NCI-H2227 treated with DMSO at 0.1 percent for 48 hours (cell line): ENCODE measurements around the gene CREB5.
"Not testable (repeated sequence)": the region's sequence is repeated elsewhere in the genome, so short reads cannot be mapped to it uniquely, and the experiment has no call there.

Experiments used
- DNase-seq: peaks from one replicate; lab custom pipeline; 2025; lab: John Stamatoyannopoulos, UW

Gene CREB5

DNA sequence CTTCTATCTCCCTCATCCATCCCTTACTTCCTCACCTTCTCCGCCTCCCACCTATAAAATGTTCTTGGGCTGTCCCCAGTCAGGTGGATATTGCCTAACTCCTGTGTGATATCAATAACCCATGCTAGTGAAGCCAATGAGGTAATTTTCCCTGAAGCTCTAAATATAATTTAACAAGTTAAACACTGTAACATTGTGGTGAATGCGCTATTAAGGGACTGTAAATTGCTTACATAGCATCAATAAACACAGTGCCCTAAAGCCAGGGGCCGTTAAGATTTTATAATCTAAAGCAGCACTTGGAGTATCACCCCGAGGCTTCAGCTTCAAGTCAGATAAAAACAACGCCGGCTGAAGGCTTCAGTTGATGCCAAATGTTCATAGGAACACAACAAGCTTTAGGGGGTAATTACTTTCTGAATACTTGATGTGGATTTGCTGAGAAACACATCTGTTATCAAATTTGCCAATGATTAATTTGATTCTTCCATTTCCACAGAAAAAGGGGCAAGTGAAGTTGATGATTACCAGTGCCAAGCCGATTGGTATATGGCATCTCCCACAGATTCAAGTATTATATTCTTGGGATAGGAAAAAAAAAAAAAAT, 138.4 kb downstream of the CREB5 start:
- DNase-seq, result no peak

- no peak for DNase-seq
Observed at GRCh38 chr7:28551331-28551730, 139.0 kb downstream of the CREB5 start.

GRCh38 chr7:28551766-28552165, 139.4 kb downstream of the CREB5 start:
- not testable (repeated sequence) for DNase-seq

DNA sequence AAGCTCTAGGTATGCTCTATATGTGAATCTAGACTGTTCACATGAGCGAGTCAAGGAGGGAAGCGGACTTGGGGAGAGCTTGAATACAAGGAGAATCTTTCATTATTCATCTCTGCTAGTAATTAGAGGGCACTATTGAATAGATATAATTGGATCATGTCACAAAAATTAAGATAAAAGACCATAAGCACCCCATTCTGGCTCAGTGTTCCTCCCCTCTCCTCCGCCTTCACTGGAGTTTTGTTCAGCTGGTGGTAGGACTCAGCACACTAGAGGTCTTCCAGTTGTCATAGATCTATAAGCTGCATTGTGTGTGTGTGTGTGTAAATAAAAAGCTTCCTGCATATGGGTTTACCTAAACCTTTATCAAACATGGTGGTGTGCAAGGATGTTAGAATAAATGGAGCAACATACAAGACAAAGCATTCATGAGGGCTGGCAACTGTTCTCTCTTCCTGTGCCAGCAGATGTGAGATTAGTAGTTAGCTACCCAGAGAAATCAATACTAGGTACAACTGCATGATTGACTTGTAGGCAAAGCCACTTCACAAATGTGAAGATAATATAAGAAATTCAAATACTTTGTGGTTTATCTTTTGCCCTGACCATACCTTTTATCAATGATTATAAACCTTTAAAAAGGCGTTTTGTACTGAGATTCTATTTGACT, 142.6 kb downstream of the CREB5 start:
- DNase-seq, result no peak

DNA sequence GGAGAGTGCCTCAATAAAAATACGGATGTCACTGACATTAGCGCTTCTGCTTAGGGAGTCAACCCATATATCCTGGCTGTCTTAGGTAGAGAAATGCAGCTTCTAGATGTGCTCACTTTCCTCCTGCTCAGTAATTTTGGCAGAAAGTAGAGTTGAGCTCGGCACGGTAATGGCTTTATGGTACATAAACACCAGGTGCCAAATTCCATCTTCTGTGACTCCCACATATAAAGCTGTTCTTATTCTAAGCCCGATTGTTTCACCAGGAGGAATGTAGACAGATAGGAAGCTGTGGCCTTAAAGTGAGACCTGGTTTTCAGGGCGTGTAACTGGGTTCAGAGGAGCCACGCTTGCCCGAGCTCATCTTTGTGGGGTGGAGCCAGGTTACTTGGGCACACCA, 143.7 kb downstream of the CREB5 start:
- DNase-seq, result no peak

DNA sequence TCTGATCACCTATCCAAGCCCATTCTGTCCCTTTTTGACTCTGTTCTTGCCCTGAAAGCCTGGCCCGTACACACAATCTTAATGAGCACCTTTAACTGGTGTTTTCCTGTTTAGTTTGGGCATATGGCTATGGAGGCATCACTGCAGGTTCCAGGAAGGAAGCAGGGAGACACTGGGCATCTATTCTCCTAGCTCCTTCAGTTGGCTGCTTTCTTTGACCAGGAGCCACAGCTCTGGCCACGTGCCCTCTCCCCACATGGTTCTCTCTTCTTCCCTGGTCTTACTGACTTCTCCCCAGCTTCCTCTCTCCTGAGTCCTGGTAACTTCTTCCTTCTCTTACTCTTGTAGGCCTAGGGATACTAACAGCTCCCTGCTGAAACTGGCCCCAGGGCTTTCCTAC, 144.4 kb downstream of the CREB5 start:
- no peak for DNase-seq

- no peak for DNase-seq
Observed at GRCh38 chr7:28558236-28558635, 145.9 kb downstream of the CREB5 start.

GRCh38 chr7:28560767-28561166, 148.4 kb downstream of the CREB5 start:
- DNase-seq, result no peak

GRCh38 chr7:28564033-28564432, 151.7 kb downstream of the CREB5 start:
- no peak for DNase-seq

DNA sequence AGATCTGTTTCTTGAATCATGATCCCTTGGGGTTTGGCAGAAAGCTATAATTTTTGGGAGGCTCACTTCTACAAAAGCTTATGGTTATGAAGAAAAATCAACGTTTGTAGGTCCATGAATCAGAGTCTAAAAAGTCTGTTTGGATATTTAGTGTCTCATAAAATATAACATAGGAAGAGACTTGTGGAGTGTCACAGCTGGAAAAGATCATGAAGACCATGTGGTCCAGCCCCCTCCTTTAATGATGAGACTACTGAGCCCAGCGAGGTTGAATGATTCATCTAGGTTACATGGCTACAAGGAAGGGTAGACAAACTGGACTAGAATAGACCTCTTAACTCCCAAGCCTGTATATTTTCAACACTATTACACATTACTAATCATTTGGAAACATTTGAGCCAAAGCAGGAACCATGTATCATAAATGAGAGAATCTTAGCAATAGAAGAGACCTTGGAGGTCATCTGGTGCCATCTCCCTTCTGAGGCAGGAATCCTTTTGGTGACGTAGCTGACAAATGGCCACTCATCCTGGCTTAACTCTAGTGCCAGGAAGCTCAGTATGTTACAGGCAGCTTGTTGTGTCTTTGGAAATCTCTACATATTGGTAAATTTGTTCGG, 152.5 kb downstream of the CREB5 start:
- DNase-seq, result no peak

DNA sequence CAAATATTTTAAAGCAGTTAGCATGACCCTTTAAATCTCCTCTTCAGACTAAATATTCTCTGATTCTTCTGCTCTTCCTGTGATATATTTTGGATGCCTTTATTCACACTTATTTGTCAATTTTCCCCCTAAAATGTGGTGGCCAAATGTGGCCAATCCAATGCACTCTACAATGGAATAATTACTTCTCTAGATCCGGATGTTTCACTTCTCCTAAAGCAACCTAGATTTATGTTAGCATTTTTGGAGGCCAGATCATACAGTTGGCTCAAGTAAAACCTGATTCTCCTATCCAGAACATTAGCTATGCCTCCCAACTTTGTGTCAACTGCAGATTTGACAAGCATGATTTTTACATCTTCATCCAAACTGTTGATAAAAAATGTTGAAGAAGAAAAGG, 153.7 kb downstream of the CREB5 start:
- no peak for DNase-seq

- no peak for DNase-seq
Observed at GRCh38 chr7:28570113-28570969, 158.0 kb downstream of the CREB5 start.

DNA sequence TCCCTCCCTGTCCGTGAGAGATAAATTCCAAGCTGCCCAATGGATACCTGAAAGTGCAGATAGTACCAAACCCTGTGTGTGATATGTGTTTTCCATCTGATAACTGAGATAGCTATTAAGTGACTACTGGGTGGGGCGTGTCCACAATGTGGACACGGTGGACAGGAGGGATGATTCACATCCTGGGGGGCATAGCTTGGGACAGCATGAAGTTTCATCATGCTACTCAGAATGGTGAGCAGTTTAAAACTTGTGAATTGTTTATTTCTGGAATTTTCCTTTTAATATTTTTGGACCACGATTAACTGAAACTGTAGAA, 158.6 kb downstream of the CREB5 start:
- no peak for DNase-seq

DNA sequence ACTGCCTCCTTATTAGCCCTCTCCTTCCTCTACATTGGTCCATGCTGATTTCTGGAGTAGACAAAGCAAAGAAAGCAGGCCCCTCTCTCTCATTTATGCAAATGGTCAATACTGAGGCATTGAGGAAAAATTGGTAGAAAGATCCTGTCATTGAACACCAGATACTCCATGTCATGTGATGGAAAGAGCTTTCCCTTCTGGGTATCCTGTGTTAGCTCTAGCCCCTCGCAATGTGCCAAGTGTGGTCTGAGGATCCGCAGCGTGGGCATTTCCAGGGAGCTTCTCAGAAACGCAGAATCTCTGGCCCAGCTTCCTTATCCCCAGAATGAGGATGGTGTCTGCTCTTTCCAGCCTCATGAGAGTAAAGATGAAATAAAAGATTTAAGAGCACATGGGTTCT, 159.1 kb downstream of the CREB5 start:
- DNase-seq, result no peak

GRCh38 chr7:28572321-28573058, 160.2 kb downstream of the CREB5 start:
- peak; percentile 57 for DNase-seq

- no peak for DNase-seq
Observed at GRCh38 chr7:28573059-28573553, 160.8 kb downstream of the CREB5 start.

- no peak for DNase-seq
Observed at GRCh38 chr7:28573651-28574301, 161.5 kb downstream of the CREB5 start.

DNA sequence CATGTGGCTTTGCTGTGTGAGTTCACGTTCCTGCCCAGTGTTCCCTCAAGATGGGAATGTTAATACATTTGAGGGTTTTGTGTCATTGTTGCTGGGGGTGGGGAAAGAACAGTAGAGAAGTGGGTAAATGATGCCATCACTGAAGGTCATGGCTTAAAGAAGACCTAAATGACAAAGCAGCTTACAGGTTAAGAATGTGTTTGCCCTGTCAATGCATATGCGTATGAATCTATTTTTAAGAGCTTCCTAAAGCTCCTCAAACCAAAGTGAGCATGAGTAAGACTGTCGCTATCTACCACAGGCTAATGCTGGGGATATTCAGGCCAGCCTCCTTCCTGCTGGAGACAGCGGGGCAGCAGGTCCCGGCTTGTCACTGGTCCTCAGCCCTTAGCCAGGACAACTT, 162.9 kb downstream of the CREB5 start:
- no peak for DNase-seq

DNA sequence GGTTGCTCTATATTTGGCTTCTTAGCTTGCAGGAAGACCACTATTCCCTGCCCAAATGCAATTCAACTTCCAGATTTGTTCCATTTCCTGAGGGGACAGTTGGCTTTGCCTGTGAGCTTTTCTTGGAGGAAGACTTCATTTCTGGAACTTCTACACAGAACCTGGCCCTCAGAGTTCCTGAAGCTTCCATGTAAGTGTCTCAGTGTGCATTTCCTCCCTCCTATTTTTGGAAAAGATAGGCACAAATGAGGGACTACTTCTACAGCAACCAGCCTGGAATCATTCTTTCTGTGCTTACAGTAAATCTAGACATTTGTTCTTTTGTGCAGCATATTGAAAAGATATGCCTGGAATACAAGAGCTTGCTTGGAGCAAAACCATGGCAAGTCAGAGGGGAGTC, 164.3 kb downstream of the CREB5 start:
- DNase-seq, result no peak

DNA sequence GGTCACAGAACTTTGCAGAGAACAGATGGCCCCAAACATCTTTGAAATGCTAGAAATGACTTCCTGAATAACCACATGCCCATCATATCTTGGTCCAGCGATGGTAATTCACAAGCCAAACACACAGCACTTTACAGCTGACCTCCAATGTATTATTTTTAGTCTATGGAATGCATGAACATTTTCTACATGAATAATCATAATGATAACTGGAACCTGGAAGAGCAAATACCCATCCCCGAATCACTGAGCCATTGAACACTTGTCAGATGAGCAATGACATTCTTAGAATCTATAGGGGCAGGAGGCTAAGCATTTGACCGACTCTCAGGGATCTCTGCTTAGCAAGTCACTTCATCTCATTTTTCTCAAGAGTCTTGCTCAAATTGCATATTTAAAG, 167.3 kb downstream of the CREB5 start:
- no peak for DNase-seq

- DNase-seq, result no peak
Observed at GRCh38 chr7:28580665-28581064, 168.3 kb downstream of the CREB5 start.
